SK-N-SH (cell line): Measurements from ENCODE around the gene CASKIN1. TPM values are rescaled to one million over a fixed set of nuclear protein-coding genes. Genes with fewer than 3 reads are reported as not detected.
A peak's percentile ranks its signal among the peaks of the same experiment; 100 is the strongest.

Source experiments
- CTCF ChIA-PET: fragments of 300-600, 350-600 bp; formaldehyde crosslinking; extraction: SDS; loops from one replicate; lab custom pipeline; 2021; lab: Yijun Ruan, JAX
- POLR2A ChIA-PET: fragments of 350-600 bp; sonication (Branson Sonifier 250); formaldehyde crosslinking; extraction: SDS; loops from one replicate; lab custom pipeline; 2020; ENCODE audit warnings: antibody characterized with exemption, inconsistent platforms; lab: Yijun Ruan, JAX
- DNase-seq: peaks from one replicate; pipeline ENCODE4 v3.0.0; 2012
- H2AFZ ChIP-seq: fragments of 200-600 bp; sonication (generic); 2 replicates; pipeline ENCODE4 v1.8.1; 2016; ENCODE audit warnings: antibody characterized with exemption, mild to moderate bottlenecking, low read depth
- H3F3A ChIP-seq: fragments of 200-600 bp; sonication (generic); replicated peaks from 2 replicates; pipeline ENCODE3; 2016; ENCODE audit warnings: antibody characterized with exemption, mild to moderate bottlenecking; ENCODE audit not compliant: insufficient read depth
- H3K27ac ChIP-seq, 2 experiments: fragments of 200-500 bp in 1 of 2; fragments of 200-600 bp in 1 of 2; sonication (Bioruptor generic) in 1 of 2; sonication (generic), shearing (Covaris generic) in 1 of 2; 2 replicates each; pipeline versions ENCODE4 v1.5.1 to v1.6.1; 2014 to 2016; ENCODE audit warnings: low read depth in 2 of 2, inconsistent platforms in 1 of 2, low read length in 1 of 2, mild to moderate bottlenecking in 1 of 2, mixed read lengths in 1 of 2
- H3K27me3 ChIP-seq: fragments of 200-600 bp; sonication (generic), shearing (Covaris generic); 2 replicates; pipeline ENCODE4 v1.6.1; 2016; ENCODE audit warnings: mixed run types; ENCODE audit not compliant: insufficient read depth
- H3K36me3 ChIP-seq, 2 experiments: fragments of 200-500 bp in 1 of 2; fragments of 200-600 bp in 1 of 2; sonication (Bioruptor generic) in 1 of 2; sonication (generic) in 1 of 2; replicated peaks in 1 of 2; 2 replicates each; pipeline versions ENCODE3 to v1.5.1; 2014 to 2016; ENCODE audit warnings: low read length in 1 of 2, mild to moderate bottlenecking in 1 of 2; ENCODE audit not compliant: insufficient read depth in 2 of 2, control insufficient read depth in 1 of 2
- H3K4me1 ChIP-seq, 2 experiments: fragments of 200-500 bp in 1 of 2; fragments of 200-600 bp in 1 of 2; sonication (Bioruptor generic) in 1 of 2; sonication (generic), shearing (Covaris generic) in 1 of 2; 2 replicates each; pipeline versions ENCODE4 v1.5.1 to v1.6.1; 2014 to 2016; ENCODE audit warnings: low read depth in 1 of 2, low read length in 1 of 2, mixed run types in 1 of 2; ENCODE audit not compliant: insufficient read depth in 2 of 2, control insufficient read depth in 1 of 2
- H3K4me2 ChIP-seq: fragments of 200-600 bp; sonication (generic), shearing (Covaris generic); 2 replicates; pipeline ENCODE4 v1.6.1; 2017; ENCODE audit warnings: mixed run types
- H3K4me3 ChIP-seq, 2 experiments: fragments of 200-500 bp in 1 of 2; fragments of 200-600 bp in 1 of 2; sonication (Bioruptor generic) in 1 of 2; sonication (generic), shearing (Covaris generic) in 1 of 2; 2 replicates each; pipeline versions ENCODE4 v1.5.1 to v1.8.1; 2014 to 2016; ENCODE audit warnings: low read depth in 2 of 2, inconsistent platforms in 1 of 2, low read length in 1 of 2, mild to moderate bottlenecking in 1 of 2, mixed read lengths in 1 of 2, moderate library complexity in 1 of 2
- H3K79me2 ChIP-seq: fragments of 200-600 bp; sonication (generic); 2 replicates; pipeline ENCODE4 v1.8.1; 2017; ENCODE audit warnings: mild to moderate bottlenecking; ENCODE audit not compliant: insufficient read depth
- H3K9ac ChIP-seq: fragments of 200-600 bp; sonication (generic); 2 replicates; pipeline ENCODE4 v1.6.1; 2017; ENCODE audit warnings: mixed run types
- H3K9me2 ChIP-seq: fragments of 200-600 bp; sonication (generic); 2 replicates; pipeline ENCODE4 v1.6.1; 2017; ENCODE audit warnings: mixed run types
- H3K9me3 ChIP-seq: fragments of 200-600 bp; sonication (generic); 2 replicates; pipeline ENCODE4 v1.6.1; 2017; ENCODE audit warnings: mixed run types, mild to moderate bottlenecking, moderate library complexity
- H4K20me1 ChIP-seq: fragments of 200-600 bp; sonication (generic); 2 replicates; pipeline ENCODE4 v1.6.1; 2017; ENCODE audit warnings: mild to moderate bottlenecking, mixed run types; ENCODE audit not compliant: insufficient read depth
- CHD2 ChIP-seq: fragments of 150-350 bp; IDR thresholded peaks from 2 replicates; pipeline ENCODE4 v1.6.1; 2018; ENCODE audit warnings: low read length; ENCODE audit not compliant: partially characterized antibody
- CTCF ChIP-seq: fragments of 200-600 bp; sonication (generic); IDR thresholded peaks from 2 replicates; pipeline ENCODE4 v1.6.1; 2017; ENCODE audit warnings: antibody characterized with exemption, mild to moderate bottlenecking, moderate library complexity
- EP300 ChIP-seq, 2 experiments: IDR thresholded peaks; 2 replicates each; pipeline versions ENCODE4 v1.4.0 to v1.6.1; 2012; ENCODE audit warnings: borderline replicate concordance in 1 of 2, low read depth in 1 of 2, low read length in 1 of 2
- FOSL2 ChIP-seq: IDR thresholded peaks from 2 replicates; pipeline ENCODE4 v1.4.0; 2012; ENCODE audit warnings: low read depth, mild to moderate bottlenecking, moderate library complexity, borderline replicate concordance
- FOXJ3 ChIP-seq: sonication (generic); formaldehyde crosslinking; IDR thresholded peaks from 2 replicates; pipeline ENCODE4 v1.5.1; 2020; ENCODE audit warnings: mild to moderate bottlenecking, missing genetic modification reagents
- FOXM1 ChIP-seq: IDR thresholded peaks from 2 replicates; pipeline ENCODE4 v1.4.0; 2012; ENCODE audit warnings: low read depth, mild to moderate bottlenecking
- GABPA ChIP-seq: IDR thresholded peaks from 2 replicates; pipeline ENCODE4 v1.4.0; 2012; ENCODE audit warnings: low read depth, mild to moderate bottlenecking
- JUND ChIP-seq: IDR thresholded peaks from 2 replicates; pipeline ENCODE4 v1.4.0; 2012
- MAX ChIP-seq: IDR thresholded peaks from 2 replicates; pipeline ENCODE4 v1.4.0; 2012; ENCODE audit warnings: low read depth
- MEF2A ChIP-seq: IDR thresholded peaks from 2 replicates; pipeline ENCODE4 v1.4.0; 2012; ENCODE audit warnings: low read depth, borderline replicate concordance
- NFIC ChIP-seq: IDR thresholded peaks from 2 replicates; pipeline ENCODE4 v1.4.0; 2012; ENCODE audit warnings: borderline replicate concordance
- POLR2AphosphoS5 ChIP-seq: IDR thresholded peaks from 2 replicates; pipeline ENCODE4 v1.6.1; 2012; ENCODE audit warnings: low read depth, low read length
- RAD21 ChIP-seq: IDR thresholded peaks from 2 replicates; pipeline ENCODE4 v1.6.1; 2012; ENCODE audit warnings: mild to moderate bottlenecking, low read length
- RCOR1 ChIP-seq: fragments of 150-350 bp; IDR thresholded peaks from 2 replicates; pipeline ENCODE4 v1.6.1; 2017; ENCODE audit warnings: antibody characterized with exemption, low read length
- RFX5 ChIP-seq: IDR thresholded peaks from 2 replicates; pipeline ENCODE4 v1.6.1; 2012; ENCODE audit warnings: mild to moderate bottlenecking, improper control_type of control experiment, low read length
- RXRA ChIP-seq: IDR thresholded peaks from 2 replicates; pipeline ENCODE4 v1.4.0; 2012; ENCODE audit warnings: low read depth, mild to moderate bottlenecking, borderline replicate concordance
- SIN3A ChIP-seq: IDR thresholded peaks from 2 replicates; pipeline ENCODE4 v1.6.1; 2012; ENCODE audit warnings: low read depth, mild to moderate bottlenecking, low read length, moderate library complexity, borderline replicate concordance
- SMC3 ChIP-seq: IDR thresholded peaks from 2 replicates; pipeline ENCODE4 v1.6.1; 2012; ENCODE audit warnings: low read depth, low read length, improper control_type of control experiment
- TCF12 ChIP-seq: IDR thresholded peaks from 2 replicates; pipeline ENCODE4 v1.4.0; 2012
- WGBS: methylation state at CpG from one replicate; pipeline ENCODE4 v1.1.6; 2017; ENCODE audit warnings: low lambda C conversion rate; 5-methylcytosine and 5-hydroxymethylcytosine counted together
- polyA plus RNA-seq, 3 experiments: library from polyadenylated mRNA; depleted of rRNA; stranded (reverse); fragments of >200 nt; gene quantifications; 2 replicates each; pipeline ENCODE4 v1.2.3, GENCODE V29; 2012
- TF ChIP-seq, protein P1 (sequence below): IDR thresholded peaks from 2 replicates; pipeline ENCODE4 v1.4.0; 2012; ENCODE audit warnings: low read depth, borderline replicate concordance
- TF ChIP-seq, protein P2 (sequence below): IDR thresholded peaks from 2 replicates; pipeline ENCODE4 v1.4.0; 2012; ENCODE audit warnings: low read depth, borderline replicate concordance

Gene CASKIN1
- polyA plus RNA-seq, 1 of the 3 experiments (the other 2 are of a cell fraction), result 1.7 TPM

DNA sequence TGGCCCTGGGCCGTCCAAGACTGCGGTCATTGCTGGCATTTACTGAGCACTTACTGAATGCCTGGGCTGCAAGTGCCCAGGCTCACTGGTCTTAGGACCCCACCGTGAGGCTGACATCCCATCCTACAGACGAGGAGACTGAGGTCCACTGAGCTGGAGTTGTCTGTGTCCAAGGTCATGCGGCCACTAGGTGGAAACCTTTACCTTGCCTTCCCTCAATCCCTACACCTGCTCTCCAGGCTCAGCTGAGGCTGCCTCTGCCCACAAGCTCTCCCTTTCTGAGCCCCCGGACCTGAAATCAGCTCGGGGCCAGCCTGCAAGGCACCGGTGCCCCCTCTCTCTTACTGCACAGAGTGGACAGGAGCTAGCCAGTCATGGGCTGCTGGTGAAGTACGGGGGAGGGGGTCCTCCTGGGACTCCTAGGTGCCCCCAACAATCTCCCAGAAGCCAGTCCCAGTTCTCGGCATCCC is 1.5 kb downstream of the CASKIN1 start:
- peak; percentile 74 for DNase-seq
- H3K27me3 ChIP-seq, result no peaks in the 10 kb centered on the region

DNA sequence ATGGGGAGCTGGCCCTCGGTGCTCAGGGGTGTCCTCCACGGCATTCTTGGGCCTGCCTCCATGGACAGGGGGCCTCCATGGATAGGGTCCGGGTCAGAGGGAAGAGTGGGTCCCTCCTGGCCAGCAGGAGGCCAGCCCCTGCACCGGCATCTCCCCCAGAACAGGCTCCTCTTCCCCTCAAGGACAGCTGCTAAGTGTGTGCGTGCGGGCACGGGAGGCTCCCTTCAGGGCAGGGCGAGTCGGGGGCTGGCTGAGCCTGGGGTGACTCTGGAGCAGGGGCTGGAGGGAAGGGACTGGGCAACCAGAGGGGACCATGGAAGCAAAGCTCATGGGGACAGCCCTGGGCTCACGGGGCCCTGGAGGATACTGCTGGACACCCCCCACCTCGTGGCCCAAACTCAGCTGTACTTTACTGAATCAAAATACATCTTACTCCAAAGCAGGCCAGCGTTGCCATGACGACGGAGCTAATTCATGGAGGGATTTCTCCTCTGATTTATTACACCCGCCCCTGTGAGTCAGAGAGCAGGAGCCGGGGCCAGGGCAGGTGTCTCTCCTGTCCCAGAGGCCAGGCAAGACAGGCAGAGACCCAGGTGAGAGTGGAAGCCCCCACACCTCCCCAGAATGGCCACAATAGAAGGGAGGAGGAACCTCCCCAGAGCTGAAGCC is 2.1 kb downstream of the CASKIN1 start:
- Histone ChIP-seq H3K9me2 (no peaks in the 10 kb centered on the region), H3K4me3 (no peak overlapping the region), H3F3A (no peaks in the 10 kb centered on the region), H3K27ac (no peak overlapping the region), H4K20me1 (no peaks in the 10 kb centered on the region), H3K9me3 (no peaks in the 10 kb centered on the region), H3K4me2 (no peak overlapping the region), H2AFZ (no peak overlapping the region), H3K9ac (no peak overlapping the region), H3K79me2 (no peaks in the 10 kb centered on the region), H3K4me1 (peaks cover 0 to 18% of the 10 kb centered on the region in 2 experiments; a peak in 1 of 4 replicates), H3K36me3 (no peaks in the 10 kb centered on the region), H3K27me3 (no peaks in the 10 kb centered on the region)
- POLR2A ChIA-PET, result interaction anchor here (0.8 to 3.3 kb wide), 5 partner anchors 11 to 57 kb away, joined by 3 to 18 read pairs (median 5); partner anchors contain the start of genes ECI1 and TRAF7
- WGBS, result 69% methylated on average over 6 of the region's 16 CpGs
- CTCF ChIA-PET, result interaction anchor here (0.6 to 3.6 kb wide), 22 partner anchors 10 to 307 kb away, joined by 3 to 33 read pairs (median 4); partner anchors contain the start of genes ABCA3, BRICD5, CCNF and ECI1
- DNase-seq, result no peak
- TF ChIP-seq NFIC (no peak), JUND (no peak), RCOR1 (no peak), MAX (no peak), GABPA (no peak), EP300 (IDR thresholded peaks at IDR 0.05; ENCODE audit: borderline replicate concordance in 1 of 2, low read depth in 1 of 2, low read length in 1 of 2) (no peak), MEF2A (no peak), RXRA (no peak), CHD2 (no peak), TCF12 (no peak), SMC3 (no peak)
- TF ChIP-seq, protein P1, sequence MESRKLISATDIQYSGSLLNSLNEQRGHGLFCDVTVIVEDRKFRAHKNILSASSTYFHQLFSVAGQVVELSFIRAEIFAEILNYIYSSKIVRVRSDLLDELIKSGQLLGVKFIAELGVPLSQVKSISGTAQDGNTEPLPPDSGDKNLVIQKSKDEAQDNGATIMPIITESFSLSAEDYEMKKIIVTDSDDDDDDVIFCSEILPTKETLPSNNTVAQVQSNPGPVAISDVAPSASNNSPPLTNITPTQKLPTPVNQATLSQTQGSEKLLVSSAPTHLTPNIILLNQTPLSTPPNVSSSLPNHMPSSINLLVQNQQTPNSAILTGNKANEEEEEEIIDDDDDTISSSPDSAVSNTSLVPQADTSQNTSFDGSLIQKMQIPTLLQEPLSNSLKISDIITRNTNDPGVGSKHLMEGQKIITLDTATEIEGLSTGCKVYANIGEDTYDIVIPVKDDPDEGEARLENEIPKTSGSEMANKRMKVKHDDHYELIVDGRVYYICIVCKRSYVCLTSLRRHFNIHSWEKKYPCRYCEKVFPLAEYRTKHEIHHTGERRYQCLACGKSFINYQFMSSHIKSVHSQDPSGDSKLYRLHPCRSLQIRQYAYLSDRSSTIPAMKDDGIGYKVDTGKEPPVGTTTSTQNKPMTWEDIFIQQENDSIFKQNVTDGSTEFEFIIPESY, result no peak
- TF ChIP-seq, protein P2, sequence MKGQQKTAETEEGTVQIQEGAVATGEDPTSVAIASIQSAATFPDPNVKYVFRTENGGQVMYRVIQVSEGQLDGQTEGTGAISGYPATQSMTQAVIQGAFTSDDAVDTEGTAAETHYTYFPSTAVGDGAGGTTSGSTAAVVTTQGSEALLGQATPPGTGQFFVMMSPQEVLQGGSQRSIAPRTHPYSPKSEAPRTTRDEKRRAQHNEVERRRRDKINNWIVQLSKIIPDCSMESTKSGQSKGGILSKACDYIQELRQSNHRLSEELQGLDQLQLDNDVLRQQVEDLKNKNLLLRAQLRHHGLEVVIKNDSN, result no peak

More for the DNA sequence above, 1.5 kb downstream of the CASKIN1 start:
- peaks cover 0 to 18% of the 10 kb centered on the region in 2 experiments; a peak in 1 of 4 replicates for H3K4me1 ChIP-seq
- WGBS, result 21% methylated on average over 6 of the region's 10 CpGs
- H3K36me3 ChIP-seq, result no peaks in the 10 kb centered on the region
- no peak overlapping the region for H3K9ac ChIP-seq
- no peaks in the 10 kb centered on the region for H3K79me2 ChIP-seq
- H3K4me2 ChIP-seq, result peak overlapping the region; percentile 77; the same call in 1 of the 2 replicates
- H3K9me2 ChIP-seq, result no peaks in the 10 kb centered on the region
- peak overlapping the region; percentile 21 to 53; a peak in 2 of 4 replicates for H3K4me3 ChIP-seq
- CTCF ChIA-PET, result interaction anchor here (0.9 to 3.6 kb wide), 22 partner anchors 10 to 306 kb away, joined by 3 to 33 read pairs (median 4); partner anchors contain the start of genes ABCA3, BRICD5, CCNF and ECI1
- TF ChIP-seq RCOR1, result peak; percentile 57; the same call in 1 of the 2 replicates
- no peak for TF ChIP-seq FOXJ3
- no peak for TF ChIP-seq RXRA
- no peak for TF ChIP-seq FOSL2
- no peak for TF ChIP-seq GABPA
- TF ChIP-seq FOXM1, result no peak
- peak; percentile 77 for TF ChIP-seq RAD21
- peak; percentile 52 for TF ChIP-seq CTCF
- TF ChIP-seq SMC3, result peak; percentile 47
- TF ChIP-seq SIN3A, result no peak
- TF ChIP-seq TCF12, result no peak
- TF ChIP-seq RFX5, result no peak
- no peak for TF ChIP-seq POLR2AphosphoS5
- POLR2A ChIA-PET, result interaction anchor here (0.8 to 3.3 kb wide), 5 partner anchors 12 to 57 kb away, joined by 3 to 18 read pairs (median 5); partner anchors contain the start of genes ECI1 and TRAF7
- no peak overlapping the region; a peak in 1 of 4 replicates for H3K27ac ChIP-seq
- H3K9me3 ChIP-seq, result no peaks in the 10 kb centered on the region
- H3F3A ChIP-seq, result no peaks in the 10 kb centered on the region
- H2AFZ ChIP-seq, result no peak overlapping the region
- H4K20me1 ChIP-seq, result no peaks in the 10 kb centered on the region
